CMK (cell line): ENCODE measurements around the gene STAT6.
"Not testable (repeated sequence)": the region's sequence is repeated elsewhere in the genome, so short reads cannot be mapped to it uniquely, and the experiment has no call there.

ENCODE experiments used
- DNase-seq: peaks from one replicate; pipeline ENCODE4 v3.0.0-alpha.2; 2010; ENCODE audit warnings: low read depth

Gene STAT6

DNA sequence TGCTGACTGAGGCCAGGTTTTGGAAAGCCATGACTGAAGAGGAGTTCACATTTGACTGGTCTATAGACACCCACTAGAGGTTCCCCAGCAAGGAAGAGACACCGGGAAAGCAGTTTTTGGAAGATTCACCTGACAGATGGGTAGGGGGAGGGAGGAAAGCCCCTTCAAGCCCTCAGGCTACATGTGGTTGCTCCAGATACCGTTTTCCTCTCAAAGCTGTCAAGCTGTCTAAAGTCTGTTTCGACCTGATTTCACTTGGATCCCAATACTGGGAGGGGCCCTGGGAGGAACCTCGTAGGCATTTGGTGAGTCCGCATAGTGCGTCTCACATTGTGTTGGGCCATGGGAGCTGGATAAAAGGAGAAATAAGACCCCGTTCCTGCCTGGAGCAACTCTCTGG, 15.4 kb upstream of the STAT6 start:
- no peak for DNase-seq

DNA sequence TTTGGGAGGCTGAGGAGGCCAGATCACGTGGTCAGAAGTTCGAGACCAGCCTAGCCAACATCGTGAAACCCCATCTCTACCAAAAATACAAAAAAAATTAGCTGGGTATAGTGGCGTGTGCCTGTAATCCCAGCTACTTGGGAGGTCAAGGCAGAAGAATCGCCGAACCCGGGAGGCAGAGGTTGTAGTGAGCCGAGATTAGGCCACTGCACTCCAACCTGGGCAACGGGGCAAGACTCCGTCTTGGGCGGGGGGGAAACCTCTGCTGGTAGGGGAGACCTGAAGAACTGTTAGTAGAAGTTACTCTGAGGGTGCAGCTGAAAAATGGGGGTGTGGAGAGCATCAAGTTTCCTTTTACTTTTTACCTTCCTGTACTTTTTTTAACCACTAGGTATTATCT, 14.9 kb upstream of the STAT6 start:
- DNase-seq: no peak

DNA sequence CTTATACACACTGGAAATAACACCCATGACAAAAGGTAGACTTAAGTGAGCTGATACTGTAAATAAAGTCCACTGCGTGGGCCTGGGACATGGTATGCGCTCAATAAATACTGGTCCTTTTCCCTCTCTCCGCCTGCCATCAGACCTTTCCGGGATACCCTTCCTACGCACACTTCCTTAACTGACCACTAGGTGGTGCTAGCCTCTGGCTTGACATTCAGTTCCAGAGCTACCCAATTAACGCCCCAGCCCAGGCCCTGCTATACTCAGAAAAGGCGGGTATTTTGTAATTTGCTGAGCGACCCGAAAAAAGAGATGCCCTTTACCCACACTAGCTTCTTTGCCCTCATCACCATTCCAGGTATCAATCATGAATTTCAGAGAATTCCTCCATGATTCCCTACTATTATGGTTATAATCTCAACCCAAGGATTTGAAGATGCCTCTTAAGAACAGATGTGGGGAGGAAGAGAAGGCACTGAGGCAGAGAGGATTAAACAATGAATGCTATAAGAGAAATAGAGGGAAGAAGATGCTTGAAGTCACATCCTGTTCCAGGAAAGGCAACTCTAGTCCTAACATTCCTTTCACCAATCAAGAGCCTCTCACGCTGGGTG, 13.2 kb upstream of the STAT6 start:
- peak; percentile 48 for DNase-seq

DNA sequence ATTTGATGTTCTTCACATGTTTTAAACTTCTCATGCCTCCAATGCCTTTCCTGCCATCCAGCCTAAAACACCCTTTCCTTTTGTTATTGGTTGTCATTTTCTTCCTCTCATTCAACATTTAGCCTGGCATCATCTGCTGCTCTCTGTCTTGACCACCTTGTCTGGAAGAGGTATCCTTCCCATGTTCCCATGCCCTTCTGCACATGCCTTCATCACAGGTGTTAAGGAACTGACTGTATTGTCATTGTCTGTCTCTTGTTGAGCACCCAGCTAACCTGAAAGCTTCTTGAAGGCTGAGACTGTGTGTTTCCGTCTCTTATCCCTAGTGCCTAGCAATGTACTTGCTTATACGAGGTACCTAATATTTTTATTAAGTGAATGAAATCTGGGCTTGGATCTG, 12.7 kb upstream of the STAT6 start:
- DNase-seq: no peak

DNA sequence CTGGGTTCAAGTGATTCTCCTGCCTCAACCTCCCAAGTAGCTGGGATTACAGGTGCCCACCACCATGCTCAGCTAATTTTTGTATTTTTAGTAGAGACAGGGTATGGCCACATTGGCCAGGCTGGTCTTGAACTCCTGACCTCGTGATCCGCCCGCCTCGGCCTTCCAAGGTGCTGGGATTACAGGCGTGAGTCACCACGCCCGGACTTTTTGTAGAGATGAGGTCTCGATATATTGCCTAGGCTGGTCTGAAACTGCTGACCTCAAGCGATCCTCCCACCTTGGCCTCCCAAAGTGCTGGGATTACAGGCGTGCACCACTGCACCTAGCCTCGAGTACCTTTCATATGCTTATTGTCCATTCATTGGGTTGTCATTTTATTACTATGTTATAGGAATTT, 9.6 kb upstream of the STAT6 start:
- not testable (repeated sequence) for DNase-seq

DNA sequence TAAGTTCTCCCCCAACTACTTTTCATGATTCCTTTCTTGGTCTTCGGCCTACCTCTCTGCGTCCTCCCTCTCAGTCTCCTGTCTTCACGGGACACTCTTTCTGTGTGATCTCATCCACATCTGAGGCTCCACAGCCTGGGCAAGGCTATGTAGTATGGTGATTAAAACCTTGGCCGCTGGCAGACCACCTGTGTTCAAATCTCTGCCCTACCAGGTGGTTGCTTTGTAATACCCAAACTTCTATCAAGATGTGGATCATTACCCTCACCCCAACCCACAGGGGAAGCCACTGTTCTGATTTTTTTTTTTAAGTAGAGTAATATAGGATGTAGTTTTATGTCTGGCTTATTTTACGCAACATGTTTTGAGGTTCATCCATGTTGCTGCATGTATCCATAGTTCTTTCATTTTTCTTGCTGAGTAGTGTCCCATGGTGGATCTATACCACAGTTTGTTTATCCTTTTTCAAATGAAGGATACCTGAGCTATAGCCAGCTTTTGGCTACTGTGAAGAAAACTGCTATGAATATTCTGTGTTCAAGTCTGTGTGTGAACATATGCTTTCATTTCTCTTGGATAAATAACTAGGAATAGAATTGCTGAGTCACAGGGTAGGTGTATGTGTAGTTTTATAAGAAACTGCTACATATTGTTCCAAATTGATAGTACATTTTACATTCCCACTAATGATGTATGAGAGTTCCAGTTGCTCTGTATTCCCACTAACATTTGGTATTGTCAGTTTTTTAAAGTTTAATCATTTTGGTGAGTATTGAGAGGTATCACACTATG, 8.3 kb upstream of the STAT6 start:
- DNase-seq: no peak

DNA sequence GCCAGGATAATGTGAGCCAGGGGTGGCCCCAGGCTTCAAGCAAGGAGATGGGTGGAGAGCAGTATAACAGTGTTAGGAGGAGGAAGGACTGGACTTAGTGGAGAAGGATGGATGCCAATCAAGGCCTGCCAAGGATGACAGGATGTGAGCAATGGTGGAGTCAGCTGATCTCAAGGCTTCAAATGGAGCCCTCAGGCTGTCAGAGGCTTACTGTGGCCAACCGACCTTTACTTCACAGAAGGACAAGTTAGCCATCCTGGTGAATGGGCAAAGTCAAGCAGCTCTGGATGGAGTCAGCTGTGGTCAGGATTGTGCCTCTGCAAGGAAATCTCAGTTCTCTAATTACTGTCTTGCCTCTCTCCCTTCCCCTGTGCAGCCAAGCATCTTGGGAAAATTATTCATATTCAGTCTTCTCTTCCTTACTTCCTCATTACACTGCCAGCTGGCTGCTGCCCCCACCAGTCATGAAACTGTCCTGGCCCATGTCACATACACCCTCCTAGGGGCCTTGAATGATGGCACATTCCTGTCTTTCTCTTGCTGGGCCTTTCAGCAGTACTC, 7.6 kb upstream of the STAT6 start:
- DNase-seq: no peak

DNA sequence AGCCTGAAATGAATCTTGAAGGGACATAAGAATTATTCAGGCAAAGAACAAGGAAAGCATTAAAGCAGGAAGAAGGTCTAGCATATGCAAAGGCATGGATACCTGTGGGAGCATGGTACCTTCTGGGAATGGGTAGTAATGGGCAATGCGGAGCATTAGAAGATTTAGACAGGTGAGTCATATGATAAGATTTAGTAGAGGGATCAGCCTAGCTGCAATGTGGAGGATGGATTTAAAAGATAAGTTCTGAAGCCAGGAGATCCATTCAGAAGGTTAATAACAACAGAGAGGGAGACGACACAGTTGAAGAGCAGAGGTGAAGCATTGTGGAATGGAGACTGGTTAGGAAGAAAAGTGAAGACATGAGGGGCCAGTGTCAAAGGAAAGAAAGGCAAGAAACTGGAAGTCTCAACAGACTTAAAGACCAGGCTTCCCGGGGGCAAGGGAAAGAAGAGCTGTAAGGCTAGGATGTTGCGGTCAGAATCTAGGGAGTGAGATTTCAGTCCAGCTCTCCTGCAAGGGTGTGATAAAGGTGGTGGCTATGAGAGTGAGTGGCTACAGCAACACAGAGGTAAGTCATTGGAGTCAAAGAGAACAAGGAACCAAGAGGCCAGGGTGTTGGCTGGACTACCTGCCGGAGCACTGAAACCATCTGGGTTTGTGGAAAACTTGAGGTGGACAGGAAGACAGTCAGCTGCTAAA, 5.6 kb upstream of the STAT6 start:
- DNase-seq: no peak

DNA sequence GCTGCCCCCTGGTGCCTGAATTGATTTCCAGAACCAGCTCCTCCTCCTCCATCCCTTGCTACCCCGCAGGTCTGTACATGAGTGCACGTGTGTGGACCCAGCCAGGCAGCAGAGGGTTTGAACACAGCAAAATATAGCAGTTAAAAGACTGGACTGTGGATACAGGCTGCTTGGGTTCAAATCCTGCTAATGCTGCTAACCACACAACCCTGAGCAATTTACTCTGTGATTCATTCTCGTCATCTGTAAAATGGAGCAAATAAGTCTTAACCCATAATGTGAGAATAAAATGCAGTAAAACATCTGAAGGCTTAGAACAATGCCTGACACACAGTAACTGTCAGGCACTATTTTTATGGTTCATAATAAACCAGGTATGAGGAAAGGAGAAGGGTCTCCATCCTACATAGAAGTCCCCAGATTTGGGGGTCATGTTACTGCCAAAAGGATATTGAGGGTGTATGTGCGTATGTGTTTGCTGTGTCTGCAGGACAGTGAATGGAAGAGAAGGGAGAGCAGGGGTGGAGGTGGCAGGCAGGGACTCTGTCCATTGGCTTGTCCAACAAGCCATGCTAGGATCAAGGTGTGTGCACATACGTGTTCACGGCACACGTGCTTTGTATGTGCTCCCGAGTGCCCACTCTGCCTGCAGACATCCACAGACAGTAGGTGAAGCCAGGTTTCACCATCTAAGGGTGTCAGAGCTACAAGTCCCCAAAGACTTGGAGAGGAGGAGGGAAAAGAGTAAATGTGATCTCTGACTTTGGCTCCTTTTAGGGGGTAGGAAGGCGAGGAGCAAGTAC, 1.5 kb upstream of the STAT6 start:
- DNase-seq: no peak

DNA sequence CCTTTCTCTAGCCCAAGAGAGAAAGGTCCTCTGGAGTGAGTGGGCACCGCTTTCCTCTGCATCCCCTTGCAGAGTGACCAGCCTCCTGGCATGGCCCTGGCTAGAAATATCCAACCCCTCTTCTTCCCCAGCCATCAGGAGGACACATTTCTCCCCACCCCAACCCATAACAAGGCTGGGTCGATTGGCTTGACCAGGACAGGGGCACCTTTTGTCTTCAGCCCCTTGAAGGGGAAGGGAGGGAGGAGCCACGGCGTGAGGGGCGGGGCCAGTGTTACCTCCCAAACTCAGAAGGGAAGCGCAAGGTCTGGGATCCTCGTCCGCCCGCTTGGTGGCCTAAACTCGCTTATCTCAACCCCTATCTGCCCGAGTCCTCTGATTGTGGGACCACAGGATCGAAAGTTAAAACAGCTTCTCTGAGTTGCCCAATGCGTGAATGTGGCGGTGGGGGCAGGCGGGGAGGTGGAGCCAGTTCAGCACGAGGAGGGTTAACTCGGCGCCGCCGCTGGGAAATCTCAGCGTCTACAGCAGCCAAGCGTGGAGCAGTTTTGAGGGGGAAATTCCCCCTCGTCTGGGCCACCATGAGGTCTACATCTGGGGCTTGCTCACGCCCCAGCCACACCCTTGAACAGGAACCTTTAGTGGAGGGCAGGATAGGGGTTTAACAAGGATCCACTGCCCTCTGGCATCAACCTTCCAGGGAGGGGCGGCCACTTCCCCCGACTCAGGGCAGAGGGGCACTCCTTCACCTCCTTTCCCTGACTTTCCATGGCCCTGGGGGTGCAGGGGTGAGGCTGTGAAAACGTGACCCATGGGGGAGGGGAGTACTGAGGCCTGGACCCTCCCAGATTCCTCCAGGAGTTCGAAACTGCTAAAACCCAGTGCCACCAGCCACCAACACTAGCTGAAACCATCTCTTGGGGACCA, 795 bp downstream of the STAT6 start:
- DNase-seq: peak; percentile 77

DNA sequence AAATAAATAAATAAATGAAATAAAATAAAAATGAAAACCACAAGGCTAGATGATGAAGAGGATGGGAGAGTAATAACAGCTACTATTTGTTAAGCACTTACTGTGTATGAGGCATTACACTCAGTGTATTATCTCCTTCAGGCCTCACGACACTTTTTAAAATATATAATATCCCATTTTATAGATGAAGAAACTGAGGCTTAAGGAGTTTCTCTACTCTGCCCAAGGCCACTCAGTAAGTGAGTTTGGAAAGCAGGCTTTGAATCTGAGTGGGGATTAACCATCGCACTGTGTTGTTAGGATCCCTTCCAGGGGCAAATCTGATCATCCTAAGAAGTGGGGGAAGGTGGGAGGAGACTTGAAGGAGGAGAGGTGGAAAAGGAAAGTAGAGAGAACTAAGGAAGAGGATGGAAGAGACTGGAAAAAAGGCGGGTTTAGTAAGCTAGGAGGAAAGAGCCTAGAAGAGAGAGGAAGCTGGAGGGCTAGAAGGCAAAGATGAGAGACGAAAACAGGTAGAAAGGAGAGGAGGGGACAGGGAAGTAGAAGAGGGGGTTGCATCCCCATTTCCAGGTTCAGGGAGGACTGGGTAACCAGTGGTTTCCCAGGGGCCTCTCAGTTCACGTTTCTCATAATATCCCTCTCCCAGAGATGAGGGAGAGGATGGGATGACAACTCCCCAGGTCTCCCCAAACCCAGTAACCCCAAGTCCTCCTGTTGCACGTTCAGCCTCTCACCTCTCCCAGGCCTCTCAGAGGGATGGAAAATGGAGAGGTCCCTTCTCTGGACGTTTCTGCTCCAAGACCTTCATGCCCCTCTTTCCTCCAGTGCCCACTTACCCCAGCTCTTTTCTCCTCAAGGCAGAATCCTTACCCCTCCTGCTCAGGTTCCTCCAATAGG, 1.7 kb downstream of the STAT6 start:
- DNase-seq: no peak

DNA sequence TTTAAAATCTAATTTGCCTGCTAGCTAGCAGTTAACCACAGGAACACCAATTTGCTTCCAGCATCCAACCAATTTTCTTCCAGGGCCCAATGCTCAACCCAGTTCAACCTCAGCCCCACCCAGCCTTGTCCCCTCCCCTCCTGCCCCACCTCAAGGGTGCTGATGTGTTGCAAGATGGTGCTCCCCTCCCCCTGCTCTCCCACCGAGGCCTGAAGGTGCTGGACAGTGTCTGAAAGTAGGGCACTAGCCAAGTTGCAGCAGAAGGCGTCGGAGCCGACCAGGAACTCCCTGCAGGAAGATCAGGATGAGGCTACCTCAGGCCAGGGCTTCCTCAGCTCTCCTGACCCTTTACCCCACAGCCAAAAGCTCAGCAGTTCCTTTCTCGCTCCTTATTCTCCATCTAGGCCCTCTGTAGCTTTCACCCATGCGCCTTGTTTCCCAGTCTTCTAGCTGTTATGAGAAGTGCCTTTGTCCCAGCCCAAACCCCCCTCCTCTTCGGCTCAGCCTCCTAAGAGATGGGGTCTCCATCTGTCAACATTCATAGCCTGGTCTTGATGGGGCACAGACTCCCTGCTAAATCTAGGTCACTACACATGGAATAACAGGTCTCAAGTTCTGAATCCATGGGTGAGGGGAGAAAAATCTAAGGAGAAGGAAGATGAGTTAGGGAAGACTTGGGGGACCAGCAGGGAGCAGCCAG, 3.6 kb downstream of the STAT6 start:
- no peak for DNase-seq

DNA sequence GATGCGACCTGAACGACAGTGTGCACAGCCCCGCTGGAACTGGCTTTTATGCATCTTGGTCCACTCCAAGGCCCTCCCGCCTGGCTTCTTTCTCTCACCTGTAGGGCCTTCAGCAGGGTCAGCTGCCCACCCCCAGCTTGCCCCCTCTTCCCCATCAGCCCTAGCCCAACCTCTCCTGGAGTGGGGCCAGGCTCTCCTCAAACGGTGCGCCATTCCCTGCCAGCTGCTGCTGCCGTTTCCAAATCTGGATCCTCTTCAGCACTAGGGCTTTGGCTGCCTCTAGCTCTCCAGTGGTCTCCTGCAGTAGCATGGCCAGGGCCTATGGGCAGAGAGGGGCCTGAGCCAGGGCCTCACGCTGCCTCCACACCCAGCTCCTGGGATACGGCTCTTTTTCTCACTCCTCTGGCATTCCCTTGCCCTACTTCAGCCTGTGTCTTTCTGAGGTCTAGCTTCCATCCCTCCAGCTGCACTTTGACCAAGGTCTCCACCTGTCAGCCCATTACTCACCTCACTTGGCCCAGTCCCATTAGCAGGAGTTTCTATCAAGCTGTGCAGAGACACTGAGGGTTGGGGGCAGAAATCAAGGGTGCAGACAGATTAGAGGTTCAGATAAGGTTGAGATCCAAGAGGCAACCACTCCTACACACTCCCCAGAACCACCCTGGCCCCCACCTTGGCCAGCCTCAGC, 5.0 kb downstream of the STAT6 start:
- DNase-seq: no peak

DNA sequence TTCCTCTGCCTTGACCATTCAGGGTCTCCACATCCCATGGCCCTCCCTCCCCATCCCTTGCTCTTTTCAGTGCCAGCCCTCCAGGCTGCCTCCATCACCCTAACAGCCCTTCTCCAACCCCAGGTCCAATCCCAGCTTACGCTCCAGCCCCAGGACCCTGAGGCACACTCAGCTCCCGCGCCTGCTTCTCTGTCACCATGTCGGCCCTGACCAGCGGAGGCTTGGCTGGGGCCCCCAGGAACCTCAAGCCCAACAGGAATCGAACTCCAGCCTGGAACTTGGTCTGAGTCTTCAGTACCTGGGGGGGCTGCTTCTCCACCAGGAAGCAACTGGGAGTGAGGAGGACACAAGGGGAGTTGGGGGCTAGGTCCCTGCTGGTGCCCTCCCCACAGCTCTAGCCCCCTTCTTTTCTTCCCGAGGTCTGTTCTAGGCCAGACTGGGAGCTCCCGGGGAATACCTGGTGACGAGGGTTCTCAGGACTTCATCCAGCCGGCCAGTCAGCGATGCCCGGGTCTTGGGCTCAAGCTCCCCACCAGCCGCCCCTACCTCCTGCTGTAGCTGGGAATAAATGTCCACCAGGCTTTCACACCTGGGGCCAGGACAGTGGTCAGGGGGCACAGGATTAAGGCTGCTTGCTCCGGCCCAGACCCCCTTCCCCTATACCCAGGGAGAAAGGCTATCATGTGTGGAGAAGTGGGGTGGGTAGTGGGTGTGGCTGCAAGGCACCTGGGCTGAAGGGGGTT, 6.0 kb downstream of the STAT6 start:
- no peak for DNase-seq

DNA sequence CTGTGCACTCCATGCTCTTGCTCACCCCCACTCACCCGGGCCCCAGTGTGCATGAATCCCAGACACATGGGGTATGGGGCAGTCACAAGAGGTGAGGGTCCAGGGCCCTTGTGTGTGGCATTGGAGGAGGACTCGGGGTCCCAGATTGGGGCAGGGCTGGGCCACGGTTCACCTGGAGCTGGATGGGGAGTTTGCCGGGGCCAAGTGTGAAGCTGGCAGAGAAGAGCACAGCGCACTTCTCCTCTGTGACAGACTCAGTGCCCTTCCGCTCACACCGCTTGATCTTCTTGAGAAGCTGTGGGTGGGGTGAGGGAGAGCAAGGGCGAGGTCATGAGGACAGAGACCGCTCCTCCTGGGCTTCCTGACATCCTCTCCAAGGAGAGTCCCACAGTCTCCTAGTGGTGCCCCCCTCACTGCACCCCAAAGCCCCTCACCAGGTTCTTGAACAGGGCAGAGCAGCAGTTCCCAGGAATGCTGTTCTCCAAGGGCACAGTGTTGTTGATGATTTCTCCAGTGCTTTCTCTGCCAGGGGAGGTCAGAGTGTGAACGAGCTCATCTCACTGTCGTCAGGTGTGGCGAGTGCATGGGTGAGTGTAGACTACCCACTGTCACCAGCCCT, 6.8 kb downstream of the STAT6 start:
- no peak for DNase-seq

DNA sequence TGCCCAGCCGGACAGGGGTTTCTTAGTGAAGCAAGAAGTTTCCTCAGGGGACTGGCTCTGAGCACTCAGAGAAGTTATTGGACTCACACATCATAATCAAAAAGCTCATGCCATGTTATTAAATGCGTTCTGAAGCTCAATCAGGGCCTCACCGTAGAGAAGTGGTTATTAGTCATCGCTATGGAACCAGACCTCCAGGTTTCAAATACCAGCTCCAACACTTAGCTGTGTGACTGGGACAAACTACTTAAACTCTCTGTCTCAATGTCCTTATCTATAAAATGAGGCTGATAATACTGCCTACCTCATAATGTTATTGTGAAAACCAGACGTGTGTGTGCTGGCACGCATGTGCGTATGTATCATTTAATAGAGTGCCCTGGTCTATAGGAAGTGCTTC, 7.3 kb downstream of the STAT6 start:
- no peak for DNase-seq

DNA sequence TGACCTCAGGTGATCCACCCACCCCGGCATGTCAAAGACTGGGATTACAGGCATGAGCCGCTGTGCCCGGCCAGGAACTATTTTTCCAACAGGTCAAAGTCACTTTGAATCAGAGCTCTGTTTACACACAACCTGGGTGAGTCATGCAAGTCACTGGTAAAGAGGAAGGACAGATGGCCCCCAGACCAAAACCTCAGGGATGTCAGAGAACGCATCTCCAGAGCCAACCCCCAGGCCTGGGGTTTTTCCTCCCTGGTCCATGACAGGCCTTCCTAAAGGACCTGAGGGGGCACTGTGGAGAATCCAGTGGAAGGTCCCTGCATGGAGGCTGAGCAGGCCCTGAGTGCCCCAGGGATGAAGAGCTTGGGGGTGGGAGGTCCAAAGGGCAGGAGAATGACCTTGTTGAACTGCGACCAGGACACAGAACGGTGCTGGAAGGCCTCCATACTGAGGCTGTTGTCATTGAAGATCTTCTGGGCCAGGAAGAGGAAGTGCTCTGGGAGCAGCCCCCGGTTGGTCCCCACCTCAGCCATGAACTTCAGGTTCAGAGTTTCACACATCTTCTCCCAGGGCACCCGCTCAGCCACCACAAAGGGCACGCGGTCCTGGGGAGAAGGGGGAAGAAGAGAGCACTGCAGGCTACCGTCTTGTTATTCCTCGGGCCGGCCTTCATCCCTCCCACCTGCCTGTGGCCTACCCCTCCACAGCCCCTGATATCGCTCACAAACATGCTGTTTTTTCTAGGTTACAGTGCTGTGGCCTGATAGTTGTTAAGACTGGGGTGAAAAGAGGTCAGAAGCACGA, 9.1 kb downstream of the STAT6 start:
- no peak for DNase-seq
